AG10803 (cell line): ENCODE measurements around the gene LLCFC1.

Experiments used
- DNase-seq: peaks from one replicate; pipeline ENCODE4 v3.0.0; 2010; ENCODE audit warnings: low read depth
- H3K4me3 ChIP-seq: 2 replicates; pipeline ENCODE4 v1.5.1; 2011; ENCODE audit warnings: mild to moderate bottlenecking, low read length, control low read depth
- CTCF ChIP-seq: conservative IDR thresholded peaks from 2 replicates; pipeline ENCODE4 v1.5.1; 2011; ENCODE audit warnings: mild to moderate bottlenecking, low read length, control low read depth, inconsistent platforms

The LLCFC1 gene

GRCh38 chr7:142901426-142902259 lies 37.6 kb upstream of the LLCFC1 start:
- H3K4me3 ChIP-seq = no peak overlapping the region
- no peak for TF ChIP-seq CTCF
- no peak for DNase-seq

- no peak for TF ChIP-seq CTCF
- no peak for DNase-seq
- no peak overlapping the region for H3K4me3 ChIP-seq
These were observed 35.2 kb upstream of the LLCFC1 start for GRCh38 chr7:142904128-142904527.

- no peak overlapping the region for H3K4me3 ChIP-seq
- no peak for TF ChIP-seq CTCF
- no peak for DNase-seq
These were observed 33.5 kb upstream of the LLCFC1 start for GRCh38 chr7:142905759-142906158.

- TF ChIP-seq CTCF = no peak
- no peak overlapping the region for H3K4me3 ChIP-seq
- no peak for DNase-seq
These were observed 32.6 kb upstream of the LLCFC1 start for GRCh38 chr7:142906643-142907042.

GRCh38 chr7:142908290-142908689 lies 31.0 kb upstream of the LLCFC1 start:
- TF ChIP-seq CTCF = no peak
- H3K4me3 ChIP-seq = no peak overlapping the region
- no peak for DNase-seq

- H3K4me3 ChIP-seq = no peak overlapping the region
- peak; percentile 6 for DNase-seq
- TF ChIP-seq CTCF = peak; percentile 38
These were observed 30.1 kb upstream of the LLCFC1 start for GRCh38 chr7:142908921-142909890.
